ENCODE measurements around the gene NPIPA2.
"Not testable (repeated sequence)": the region's sequence is repeated elsewhere in the genome, so short reads cannot be mapped to it uniquely, and the experiment has no call there.

NPIPA2 gene
- 0 reads per million in 3 experiments for total RNA-seq

- DNase-seq = not testable (repeated sequence)
Measured at GRCh38 chr16:14742273-14743128, at the start of gene NPIPA2. Gene NPIPA2 (plus strand): TSS chr16:14742533. CDS start chr16:14748066, 5,533 bp downstream.

DNA sequence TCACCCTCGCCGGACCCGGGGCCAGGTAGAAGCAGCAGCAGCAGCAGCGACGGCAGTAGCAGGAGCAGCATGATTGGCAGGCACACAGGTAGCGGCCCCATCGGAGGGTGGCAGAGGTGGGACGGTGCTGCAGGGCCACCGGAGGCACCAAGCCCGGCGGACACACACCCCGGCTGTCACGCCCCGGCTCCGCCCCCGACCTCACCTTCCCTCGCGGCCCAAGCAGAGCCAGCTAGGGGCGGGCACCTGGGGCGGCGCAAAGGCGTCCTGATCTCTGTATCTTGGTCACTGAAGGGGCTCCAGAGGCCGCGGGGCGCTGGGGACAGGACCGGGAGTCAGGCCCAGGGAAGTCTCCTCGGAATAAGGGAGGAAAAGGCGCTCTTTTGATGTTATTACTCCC is 48.2 kb upstream of the NPIPA2 start, which contains the start of gene PLA2G10:
PLA2G10 (minus strand) TSS at position 180 of the 400 bp plus-strand sequence; CDS start at position 101, 79 bp downstream.
- not testable (repeated sequence) for DNase-seq

- not testable (repeated sequence) for DNase-seq
Measured at GRCh38 chr16:14701859-14702258, 40.5 kb upstream of the NPIPA2 start.

DNA sequence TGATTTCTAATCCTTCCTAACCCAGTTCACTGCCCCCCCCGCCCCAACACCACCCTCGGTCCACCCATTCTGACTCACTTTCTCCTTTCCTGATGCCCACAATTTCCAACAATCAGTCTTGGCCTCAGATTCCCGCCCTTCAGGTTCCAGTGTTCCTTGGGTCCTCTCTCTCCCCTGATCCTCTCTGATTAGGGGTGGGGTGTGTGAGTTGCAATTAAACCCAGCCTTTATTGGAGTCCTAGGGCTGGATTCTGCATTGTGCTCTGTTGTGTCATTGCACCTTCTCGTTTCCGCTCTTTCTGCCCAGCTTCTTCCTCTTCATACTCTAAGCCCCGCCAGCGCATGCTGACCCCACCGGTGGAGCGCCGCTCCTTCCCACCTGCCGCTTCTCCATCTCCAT is 39.7 kb upstream of the NPIPA2 start:
- DNase-seq = not testable (repeated sequence)

DNA sequence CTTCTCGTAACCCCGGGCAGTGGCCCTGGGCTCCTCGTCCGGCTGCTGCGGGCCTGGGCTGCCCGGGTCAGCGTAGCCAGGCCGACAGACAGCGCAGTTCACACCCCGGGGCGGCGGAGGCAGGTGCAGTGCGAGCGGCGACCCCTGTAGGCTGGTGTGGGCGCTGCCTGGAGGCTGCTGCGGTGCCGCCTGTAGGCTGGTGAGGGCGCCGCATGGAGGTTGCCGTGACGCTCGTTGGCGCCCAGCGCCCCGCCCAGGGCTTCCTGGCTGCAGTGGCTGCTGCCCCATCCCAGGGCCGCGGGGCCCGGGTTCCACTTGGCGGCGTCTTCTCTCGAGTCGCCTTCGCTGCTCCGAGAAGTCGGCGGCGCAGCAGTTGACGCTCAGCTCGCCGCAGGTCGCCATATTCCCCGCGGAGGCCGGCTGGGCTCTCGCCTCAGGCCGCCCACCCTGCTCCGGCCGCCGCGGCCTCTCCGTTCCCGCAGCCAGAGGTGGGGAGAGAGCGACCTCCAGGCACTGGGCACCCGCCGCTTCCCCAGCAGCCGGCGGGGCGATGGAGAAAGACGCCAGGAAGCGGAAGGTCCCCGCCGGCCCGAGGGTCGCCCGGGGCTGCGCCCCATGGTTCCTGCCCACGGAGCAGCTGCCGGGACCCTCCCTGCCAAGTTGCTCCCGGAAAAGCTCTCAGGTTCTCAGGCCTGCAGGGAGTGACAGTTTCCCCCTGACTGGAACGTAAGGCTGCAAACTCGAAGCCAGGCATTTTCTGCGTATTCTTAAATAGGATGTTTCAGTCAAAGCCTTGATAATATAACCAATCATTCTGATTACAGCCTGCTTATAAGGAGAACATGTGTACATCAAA is 38.9 kb upstream of the NPIPA2 start, which contains the start of gene NPIPA3:
NPIPA3 (plus strand) TSS at position 256 of the 856 bp plus-strand sequence. CDS start 5,533 bp downstream, outside the sequence.
- DNase-seq = not testable (repeated sequence)

- DNase-seq = not testable (repeated sequence)
Measured at GRCh38 chr16:14733233-14733632, 9.1 kb upstream of the NPIPA2 start.

DNA sequence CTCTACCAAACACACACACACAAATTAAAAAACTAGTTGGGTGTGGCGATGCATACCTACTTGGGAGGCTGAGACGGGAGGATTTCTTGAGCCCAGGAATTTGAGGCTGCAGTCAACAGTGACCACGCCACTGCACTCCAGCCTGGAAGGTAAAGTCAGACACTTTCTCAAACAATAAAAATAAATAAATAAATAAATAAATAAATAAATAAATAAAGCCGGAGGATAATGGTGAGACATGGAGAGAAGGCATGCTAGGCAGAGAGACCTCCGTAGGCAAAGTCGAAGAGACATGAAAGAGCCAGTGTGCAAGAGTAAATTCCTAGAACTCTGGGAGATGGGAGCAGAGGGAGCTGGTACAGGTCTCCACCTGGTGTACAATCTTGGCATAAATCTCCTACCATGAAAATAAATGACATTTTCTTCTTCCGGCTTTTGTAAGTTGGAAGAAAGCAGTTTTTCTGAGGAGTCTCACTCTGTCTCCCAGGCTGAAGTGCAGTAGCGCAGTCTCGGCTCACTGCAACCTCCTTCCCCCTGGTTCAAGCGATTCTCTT is 1.4 kb upstream of the NPIPA2 start:
- DNase-seq = not testable (repeated sequence)

DNA sequence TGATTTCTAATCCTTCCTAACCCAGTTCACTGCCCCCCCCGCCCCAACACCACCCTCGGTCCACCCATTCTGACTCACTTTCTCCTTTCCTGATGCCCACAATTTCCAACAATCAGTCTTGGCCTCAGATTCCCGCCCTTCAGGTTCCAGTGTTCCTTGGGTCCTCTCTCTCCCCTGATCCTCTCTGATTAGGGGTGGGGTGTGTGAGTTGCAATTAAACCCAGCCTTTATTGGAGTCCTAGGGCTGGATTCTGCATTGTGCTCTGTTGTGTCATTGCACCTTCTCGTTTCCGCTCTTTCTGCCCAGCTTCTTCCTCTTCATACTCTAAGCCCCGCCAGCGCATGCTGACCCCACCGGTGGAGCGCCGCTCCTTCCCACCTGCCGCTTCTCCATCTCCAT is 539 bp upstream of the NPIPA2 start:
- DNase-seq = not testable (repeated sequence)

- DNase-seq = not testable (repeated sequence)
Measured at GRCh38 chr16:14773654-14774053, 31.3 kb downstream of the NPIPA2 start.

GRCh38 chr16:14775624-14776023 is 33.3 kb downstream of the NPIPA2 start:
- DNase-seq = not testable (repeated sequence)

- DNase-seq = not testable (repeated sequence)
Measured at GRCh38 chr16:14776763-14777162, 34.4 kb downstream of the NPIPA2 start.

DNA sequence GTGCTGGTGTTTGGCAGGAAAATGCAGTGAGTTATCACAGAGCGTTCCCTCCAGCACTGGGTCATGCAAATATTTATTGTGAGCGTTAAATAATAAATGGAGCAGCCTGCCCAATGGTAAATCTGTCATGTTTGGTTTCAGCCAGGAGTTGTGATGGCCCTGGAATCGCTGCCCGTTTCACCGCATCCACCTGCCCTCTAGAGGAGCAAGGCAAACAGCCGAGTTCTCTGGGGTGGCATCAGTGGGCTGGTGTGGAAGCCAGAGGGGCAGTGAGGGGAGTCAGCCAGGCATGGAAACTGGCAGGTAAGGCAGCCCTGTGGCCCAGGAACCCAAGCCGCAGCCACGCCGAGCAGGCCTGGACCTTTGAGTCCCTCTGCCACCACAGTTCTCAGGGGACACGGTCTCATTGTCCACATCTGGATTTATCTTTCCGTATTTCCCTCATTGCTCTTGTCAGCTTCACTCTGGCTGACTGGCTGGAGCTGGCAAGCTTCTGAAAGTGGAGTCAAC is 37.1 kb downstream of the NPIPA2 start:
- DNase-seq = not testable (repeated sequence)

DNA sequence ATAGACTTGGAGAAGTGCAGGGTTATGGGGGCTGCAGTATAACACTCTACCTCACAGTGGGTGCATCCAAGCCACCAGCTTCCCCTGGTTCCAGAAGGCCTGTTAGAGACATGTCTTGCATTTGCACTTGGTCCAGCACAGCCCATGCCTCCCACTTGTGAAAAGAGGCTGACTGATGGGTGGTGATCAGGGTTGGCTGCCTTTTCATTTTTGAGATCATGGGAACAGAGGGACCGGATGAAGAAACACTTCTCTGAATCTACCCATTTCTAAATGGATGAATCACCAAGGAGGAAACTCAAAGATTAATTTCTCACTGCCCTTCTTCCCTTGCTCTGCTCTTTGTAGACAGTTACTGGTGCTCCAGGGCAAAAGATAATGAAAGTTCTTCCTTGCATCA is 43.8 kb downstream of the NPIPA2 start:
- DNase-seq = not testable (repeated sequence)

DNA sequence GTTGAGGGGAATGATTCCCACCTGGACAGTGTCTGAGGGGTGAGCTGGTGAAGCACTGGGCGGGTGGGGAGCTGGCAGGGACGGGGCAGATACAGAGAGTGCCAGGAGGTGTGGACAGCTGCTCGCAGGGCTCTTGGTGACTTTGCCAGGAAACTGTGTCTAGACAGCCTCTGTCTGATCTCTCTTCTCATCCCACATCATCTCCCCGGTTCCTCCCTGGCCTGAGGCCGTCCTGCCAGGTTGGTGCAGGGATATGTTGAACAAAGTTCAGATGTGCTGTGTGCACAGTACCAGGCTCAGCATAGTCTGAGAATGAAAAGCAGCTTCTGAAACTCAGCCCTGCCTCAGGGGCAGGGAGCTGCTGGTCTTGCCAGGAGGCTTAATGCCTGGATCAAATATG is 47.2 kb downstream of the NPIPA2 start:
- not testable (repeated sequence) for DNase-seq

DNA sequence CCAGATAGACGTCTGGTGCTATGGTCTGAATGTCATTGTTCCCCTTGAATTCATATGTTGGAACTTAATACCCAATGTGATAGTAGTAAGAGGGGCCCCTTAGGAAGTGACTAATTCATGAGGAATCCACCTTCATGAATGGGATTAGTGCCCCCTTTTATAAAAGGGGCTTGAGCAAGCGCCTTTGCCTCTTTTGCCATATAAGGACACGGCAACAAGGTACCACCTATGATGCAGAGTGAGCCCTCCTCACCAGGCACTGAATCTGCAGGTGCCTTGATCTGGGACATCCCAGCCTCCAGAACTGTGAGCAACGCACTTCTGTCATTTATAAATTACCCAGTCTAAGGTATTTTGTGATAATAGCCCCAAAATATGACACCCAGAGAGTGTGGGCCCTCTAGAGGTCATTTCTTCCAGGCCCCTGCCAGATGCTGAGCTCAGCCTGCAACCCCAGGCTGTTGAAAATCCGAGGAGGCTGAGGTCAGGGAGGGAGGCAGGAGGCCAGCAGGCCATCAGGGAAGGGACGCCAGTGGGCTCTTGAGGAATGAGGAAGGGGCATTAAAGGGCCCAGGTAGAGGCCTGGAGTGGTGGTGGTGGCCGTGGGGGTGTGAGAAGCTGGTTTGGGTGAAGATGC is 48.1 kb downstream of the NPIPA2 start:
- not testable (repeated sequence) for DNase-seq

GRCh38 chr16:14792914-14793313 is 50.6 kb downstream of the NPIPA2 start:
- DNase-seq = not testable (repeated sequence)

DNA sequence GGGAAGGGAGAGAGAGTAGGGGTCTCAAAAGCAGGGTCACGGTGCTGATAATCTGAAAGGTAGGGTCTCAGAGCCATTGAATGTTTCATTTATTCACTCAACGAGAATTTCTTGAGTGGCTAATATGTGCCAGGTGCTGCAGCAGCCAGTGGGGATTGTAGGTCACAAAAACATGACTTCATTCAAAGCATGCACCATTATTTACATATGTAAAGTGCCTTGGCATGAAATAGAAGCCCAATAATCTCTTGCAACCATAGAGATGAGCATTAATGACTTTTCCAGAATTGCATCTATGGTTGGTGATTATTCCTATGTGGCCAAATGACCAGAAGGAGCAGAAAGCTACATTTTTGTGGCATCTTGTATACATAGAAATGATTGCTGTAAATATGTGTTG is 55.2 kb downstream of the NPIPA2 start:
- DNase-seq = not testable (repeated sequence)

GRCh38 chr16:14803577-14803976 is 61.2 kb downstream of the NPIPA2 start:
- not testable (repeated sequence) for DNase-seq

- not testable (repeated sequence) for DNase-seq
Measured at GRCh38 chr16:14807184-14807678, 64.9 kb downstream of the NPIPA2 start.

DNA sequence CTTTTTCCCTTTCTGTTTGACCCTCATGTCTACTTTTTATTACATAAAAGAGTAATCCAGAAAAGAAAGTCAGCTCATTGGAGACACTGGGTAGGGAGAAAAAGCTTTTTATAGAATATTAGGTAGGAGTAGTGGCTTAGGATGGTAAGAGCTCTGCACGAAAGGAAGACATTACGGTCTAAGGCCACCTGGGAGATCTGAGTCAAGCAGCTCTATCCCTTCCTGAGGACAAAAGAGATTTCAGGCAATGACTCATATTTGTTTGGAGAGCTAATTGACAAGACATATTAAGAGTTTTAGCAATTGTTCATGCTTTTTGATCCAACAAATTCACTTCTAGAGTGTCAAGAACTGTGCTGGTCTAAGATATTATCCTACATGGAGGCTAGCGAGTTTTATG is 71.6 kb downstream of the NPIPA2 start:
- not testable (repeated sequence) for DNase-seq
